ENCODE results near the gene HKDC1. TPM values are rescaled to one million over a fixed set of nuclear protein-coding genes. Genes with fewer than 3 reads are reported as not detected.
"Not testable (repeated sequence)": the region's sequence is repeated elsewhere in the genome, so short reads cannot be mapped to it uniquely, and the experiment has no call there.

HKDC1 gene
- 51.7 and 117 TPM in 2 replicates for total RNA-seq

- peak; percentile 93 for DNase-seq (ENCODE audit: low read depth)
Observed at GRCh38 chr10:69220041-69220451, at the start of gene HKDC1. TSS of gene HKDC1 (plus strand) at chr10:69220332. CDS start at chr10:69220436, 104 bp downstream.

- no peak for DNase-seq (ENCODE audit: low read depth)
Observed at GRCh38 chr10:69172241-69172982, 47.7 kb upstream of the HKDC1 start.

- not testable (repeated sequence) for DNase-seq (ENCODE audit: low read depth)
Observed at GRCh38 chr10:69175326-69175725, 44.8 kb upstream of the HKDC1 start.

- DNase-seq (ENCODE audit: low read depth) = no peak
Observed at GRCh38 chr10:69176823-69177222, 43.3 kb upstream of the HKDC1 start.

- no peak for DNase-seq (ENCODE audit: low read depth)
Observed at GRCh38 chr10:69179089-69179742, 40.9 kb upstream of the HKDC1 start.

GRCh38 chr10:69179743-69180524 lies 40.2 kb upstream of the HKDC1 start, which contains the start of gene SUPV3L1:
TSS of gene SUPV3L1 (plus strand) at chr10:69180234. CDS start at chr10:69180292, 58 bp downstream.
- DNase-seq (ENCODE audit: low read depth) = peak; percentile 97

GRCh38 chr10:69180525-69181204 lies 39.5 kb upstream of the HKDC1 start:
- DNase-seq (ENCODE audit: low read depth) = peak; percentile 18

GRCh38 chr10:69181433-69181832 lies 38.7 kb upstream of the HKDC1 start:
- DNase-seq (ENCODE audit: low read depth) = no peak

GRCh38 chr10:69182005-69182404 lies 38.1 kb upstream of the HKDC1 start:
- no peak for DNase-seq (ENCODE audit: low read depth)

GRCh38 chr10:69186524-69186923 lies 33.6 kb upstream of the HKDC1 start:
- DNase-seq (ENCODE audit: low read depth) = no peak

- no peak for DNase-seq (ENCODE audit: low read depth)
Observed at GRCh38 chr10:69201045-69201444, 19.1 kb upstream of the HKDC1 start.

- DNase-seq (ENCODE audit: low read depth) = no peak
Observed at GRCh38 chr10:69202332-69202731, 17.8 kb upstream of the HKDC1 start.

GRCh38 chr10:69208761-69209160 lies 11.4 kb upstream of the HKDC1 start:
- DNase-seq (ENCODE audit: low read depth) = no peak

- no peak for DNase-seq (ENCODE audit: low read depth)
Observed at GRCh38 chr10:69209787-69210484, 10.2 kb upstream of the HKDC1 start.

GRCh38 chr10:69211104-69211503 lies 9.0 kb upstream of the HKDC1 start:
- no peak for DNase-seq (ENCODE audit: low read depth)

GRCh38 chr10:69211524-69211923 lies 8.6 kb upstream of the HKDC1 start:
- no peak for DNase-seq (ENCODE audit: low read depth)

GRCh38 chr10:69213591-69214311 lies 6.4 kb upstream of the HKDC1 start:
- no peak for DNase-seq (ENCODE audit: low read depth)

- no peak for DNase-seq (ENCODE audit: low read depth)
Observed at GRCh38 chr10:69214666-69215131, 5.4 kb upstream of the HKDC1 start.

- DNase-seq (ENCODE audit: low read depth) = peak; percentile 41
Observed at GRCh38 chr10:69215405-69216171, 4.5 kb upstream of the HKDC1 start.

Measured in renal cortical epithelial cell (primary cell).